Activated CD4-positive, alpha-beta T cell treated with anti-CD3 and anti-CD28 coated beads for 48 hours (primary cell): Measurements from ENCODE around the gene PATJ.
"Not testable (repeated sequence)": the region's sequence is repeated elsewhere in the genome, so short reads cannot be mapped to it uniquely, and the experiment has no call there.

Experiments
- DNase-seq: peaks from one replicate; pipeline ENCODE4 v3.0.0-alpha.2; 2020

The PATJ gene

GRCh38 chr1:62181532-62181931 is 439.3 kb downstream of the PATJ start:
- no peak for DNase-seq

GRCh38 chr1:62182157-62182556 is 439.9 kb downstream of the PATJ start:
- not testable (repeated sequence) for DNase-seq

GRCh38 chr1:62183164-62184020 is 441.1 kb downstream of the PATJ start:
- not testable (repeated sequence) for DNase-seq

- no peak for DNase-seq
These were observed 442.1 kb downstream of the PATJ start for GRCh38 chr1:62184336-62184735.

GRCh38 chr1:62185233-62185632 is 443.0 kb downstream of the PATJ start:
- not testable (repeated sequence) for DNase-seq

GRCh38 chr1:62185677-62186076 is 443.4 kb downstream of the PATJ start:
- DNase-seq: no peak

GRCh38 chr1:62187548-62187947 is 445.3 kb downstream of the PATJ start:
- no peak for DNase-seq

- DNase-seq: no peak
These were observed 445.8 kb downstream of the PATJ start for GRCh38 chr1:62188111-62188510.

- DNase-seq: no peak
These were observed 452.6 kb downstream of the PATJ start, which contains the start of gene L1TD1 for GRCh38 chr1:62194651-62195544. Gene L1TD1, plus strand, starts transcription at chr1:62194849. Its CDS starts 11,780 bp downstream, at chr1:62206629.

- DNase-seq: no peak
These were observed 453.9 kb downstream of the PATJ start for GRCh38 chr1:62196086-62196690.

- DNase-seq: no peak
These were observed 455.9 kb downstream of the PATJ start for GRCh38 chr1:62198069-62198780.

GRCh38 chr1:62198781-62199125 is 456.5 kb downstream of the PATJ start:
- no peak for DNase-seq

GRCh38 chr1:62207187-62207586 is 464.9 kb downstream of the PATJ start:
- no peak for DNase-seq

GRCh38 chr1:62208087-62208486 is 465.8 kb downstream of the PATJ start:
- no peak for DNase-seq

- no peak for DNase-seq
These were observed 466.7 kb downstream of the PATJ start for GRCh38 chr1:62208970-62209369.

- DNase-seq: no peak
These were observed 467.8 kb downstream of the PATJ start for GRCh38 chr1:62209931-62210595.

GRCh38 chr1:62210960-62211359 is 468.7 kb downstream of the PATJ start:
- no peak for DNase-seq

- no peak for DNase-seq
These were observed 470.1 kb downstream of the PATJ start for GRCh38 chr1:62212411-62212810.

GRCh38 chr1:62213075-62213914 is 471.0 kb downstream of the PATJ start:
- no peak for DNase-seq

- no peak for DNase-seq
These were observed 476.3 kb downstream of the PATJ start for GRCh38 chr1:62218604-62219003.

GRCh38 chr1:62220456-62220855 is 478.2 kb downstream of the PATJ start:
- DNase-seq: not testable (repeated sequence)
